Superior temporal gyrus (tissue), 1 donor: ENCODE results near the gene FABP2.
"Not testable (repeated sequence)": the region's sequence is repeated elsewhere in the genome, so short reads cannot be mapped to it uniquely, and the experiment has no call there.

Experiments
- DNase-seq: peaks from one replicate; pipeline ENCODE4 v3.0.0-alpha.2; 2016; ENCODE audit errors: extremely low spot score

FABP2 gene

GRCh38 chr4:119321921-119322687 lies at the start of gene FABP2:
Gene FABP2, minus strand, starts transcription at chr4:119322138. Its CDS starts 36 bp downstream, at chr4:119322102.
- no peak for DNase-seq

- not testable (repeated sequence) for DNase-seq
Observed at GRCh38 chr4:119370951-119371683, 49.2 kb upstream of the FABP2 start.

GRCh38 chr4:119370392-119370791 lies 48.5 kb upstream of the FABP2 start:
- DNase-seq, result not testable (repeated sequence)

GRCh38 chr4:119366802-119367201 lies 44.9 kb upstream of the FABP2 start:
- not testable (repeated sequence) for DNase-seq

- DNase-seq, result not testable (repeated sequence)
Observed at GRCh38 chr4:119364203-119364602, 42.3 kb upstream of the FABP2 start.

- DNase-seq, result peak; percentile 15
Observed at GRCh38 chr4:119363372-119363771, 41.4 kb upstream of the FABP2 start.

- DNase-seq, result not testable (repeated sequence)
Observed at GRCh38 chr4:119362413-119362812, 40.5 kb upstream of the FABP2 start.

GRCh38 chr4:119359873-119360272 lies 37.9 kb upstream of the FABP2 start:
- not testable (repeated sequence) for DNase-seq

- not testable (repeated sequence) for DNase-seq
Observed at GRCh38 chr4:119356796-119357195, 34.9 kb upstream of the FABP2 start.

GRCh38 chr4:119356041-119356440 lies 34.1 kb upstream of the FABP2 start:
- DNase-seq, result not testable (repeated sequence)

GRCh38 chr4:119353364-119353763 lies 31.4 kb upstream of the FABP2 start:
- DNase-seq, result not testable (repeated sequence)

- not testable (repeated sequence) for DNase-seq
Observed at GRCh38 chr4:119348169-119348568, 26.2 kb upstream of the FABP2 start.

GRCh38 chr4:119343293-119343692 lies 21.4 kb upstream of the FABP2 start:
- DNase-seq, result not testable (repeated sequence)

GRCh38 chr4:119339895-119340294 lies 18.0 kb upstream of the FABP2 start:
- DNase-seq, result not testable (repeated sequence)

- DNase-seq, result no peak
Observed at GRCh38 chr4:119337010-119337409, 15.1 kb upstream of the FABP2 start.

- DNase-seq, result not testable (repeated sequence)
Observed at GRCh38 chr4:119336332-119336979, 14.5 kb upstream of the FABP2 start.

- no peak for DNase-seq
Observed at GRCh38 chr4:119329835-119330620, 8.1 kb upstream of the FABP2 start.

- DNase-seq, result no peak
Observed at GRCh38 chr4:119328695-119329094, 6.8 kb upstream of the FABP2 start.

GRCh38 chr4:119317990-119318389 lies 3.9 kb downstream of the FABP2 start:
- DNase-seq, result no peak

- no peak for DNase-seq
Observed at GRCh38 chr4:119315036-119315435, 6.9 kb downstream of the FABP2 start.

GRCh38 chr4:119314356-119314755 lies 7.6 kb downstream of the FABP2 start:
- DNase-seq, result peak; percentile 73

GRCh38 chr4:119313237-119313636 lies 8.7 kb downstream of the FABP2 start:
- no peak for DNase-seq
